ENCODE data around the gene SASH1.

SASH1 gene

GRCh38 chr6:148345176-148345575 is 2.5 kb downstream of the SASH1 start:
- no peak for TF ChIP-seq CTCF (conservative IDR thresholded peaks at IDR 0.05)
- peak overlapping the region; percentile 66 for H3K27ac ChIP-seq

- no peak for TF ChIP-seq CTCF (conservative IDR thresholded peaks at IDR 0.05)
- H3K27ac ChIP-seq: peak overlapping the region; percentile 66
These were observed 2.9 kb downstream of the SASH1 start for GRCh38 chr6:148345578-148345977.

GRCh38 chr6:148346681-148347440 is 4.2 kb downstream of the SASH1 start:
- peak overlapping the region; percentile 66; the same call in 1 of the 2 replicates for H3K27ac ChIP-seq
- no peak for TF ChIP-seq CTCF (conservative IDR thresholded peaks at IDR 0.05)

GRCh38 chr6:148347441-148348054 is 4.9 kb downstream of the SASH1 start:
- no peak overlapping the region for H3K27ac ChIP-seq
- TF ChIP-seq CTCF (conservative IDR thresholded peaks at IDR 0.05): no peak

- no peak overlapping the region for H3K27ac ChIP-seq
- TF ChIP-seq CTCF (conservative IDR thresholded peaks at IDR 0.05): no peak
These were observed 5.7 kb downstream of the SASH1 start for GRCh38 chr6:148348335-148348734.

GRCh38 chr6:148348778-148349177 is 6.1 kb downstream of the SASH1 start:
- TF ChIP-seq CTCF (conservative IDR thresholded peaks at IDR 0.05): no peak
- H3K27ac ChIP-seq: no peak overlapping the region

GRCh38 chr6:148349466-148349865 is 6.8 kb downstream of the SASH1 start:
- no peak overlapping the region for H3K27ac ChIP-seq
- no peak for TF ChIP-seq CTCF (conservative IDR thresholded peaks at IDR 0.05)

Measured in VCaP (cell line).